Endothelial cell of umbilical vein (primary cell): ENCODE data around the gene RALGPS1. TPM values are rescaled to one million over a fixed set of nuclear protein-coding genes. Genes with fewer than 3 reads are reported as not detected.

Experiments used
- BruUV-seq: library from RNA; stranded (reverse); fragments of 400-500 nt; replicated peaks from 2 replicates; lab custom pipeline; 2021; lab: Mats Ljungman, UMichigan
- CTCF ChIA-PET: fragments of 300-600, 350-600 bp; sonication (Branson Sonifier 250); formaldehyde crosslinking; loops from one replicate; lab custom pipeline; 2021; ENCODE audit warnings: antibody characterized with exemption, inconsistent platforms; lab: Charles Lee
- POLR2A ChIA-PET: fragments of 300-600, 350-600 bp; sonication (Branson Sonifier 250); formaldehyde crosslinking; loops from one replicate; lab custom pipeline; 2021; ENCODE audit warnings: antibody characterized with exemption, inconsistent platforms; lab: Charles Lee
- DNase-seq: peaks from one replicate; pipeline ENCODE4 v3.0.0-alpha.2; 2011; ENCODE audit warnings: low read depth, low spot score
- FAIRE-seq: peaks from 2 replicates; lab custom pipeline; 2011; peaks lifted over from hg19 to GRCh38; lab: Jason Lieb, UNC
- H2AFZ ChIP-seq: 2 replicates; pipeline ENCODE4 v1.6.0; 2012; ENCODE audit warnings: low read depth, low read length, control low read depth, inconsistent platforms
- H3K27ac ChIP-seq: 2 replicates; pipeline ENCODE4 v1.5.1; 2011; ENCODE audit warnings: low read depth, mild to moderate bottlenecking, control low read depth, low read length, moderate library complexity; ENCODE audit not compliant: insufficient read depth
- H3K27me3 ChIP-seq, 2 experiments: 2 replicates each; pipeline versions ENCODE4 v1.6.0 to v1.6.1; 2011; ENCODE audit warnings: low read length in 2 of 2, mixed read lengths in 1 of 2; ENCODE audit not compliant: control insufficient read depth in 2 of 2, insufficient read depth in 2 of 2
- H3K36me3 ChIP-seq, 2 experiments: 2 replicates in 1 of 2; 3 replicates in 1 of 2; pipeline ENCODE4 v1.5.1; 2011; ENCODE audit warnings: low read length in 2 of 2, mild to moderate bottlenecking in 1 of 2, moderate library complexity in 1 of 2; ENCODE audit not compliant: control insufficient read depth in 2 of 2, insufficient read depth in 2 of 2; ENCODE audit errors: extremely low read depth in 1 of 2
- H3K4me1 ChIP-seq: 3 replicates; pipeline ENCODE4 v1.5.1; 2011; ENCODE audit warnings: mild to moderate bottlenecking, low read length; ENCODE audit not compliant: control insufficient read depth, insufficient read depth; ENCODE audit errors: extremely low read depth
- H3K4me2 ChIP-seq: 2 replicates; pipeline ENCODE4 v1.6.1; 2011; ENCODE audit warnings: low read length, control low read depth, mixed read lengths; ENCODE audit not compliant: insufficient read depth
- H3K4me3 ChIP-seq, 3 experiments: fragments of 200-600 bp in 1 of 3; sonication (generic), shearing (Covaris generic) in 1 of 3; replicated peaks in 1 of 3; 2 replicates each; pipeline ENCODE4 v1.5.1; 2011 to 2016; ENCODE audit warnings: control low read depth in 3 of 3, low read length in 3 of 3, mild to moderate bottlenecking in 2 of 3, inconsistent platforms in 1 of 3, low read depth in 1 of 3, moderate library complexity in 1 of 3; ENCODE audit not compliant: insufficient read depth in 1 of 3
- H3K79me2 ChIP-seq: 2 replicates; pipeline ENCODE4 v1.6.0; 2012; ENCODE audit warnings: low read length, inconsistent platforms; ENCODE audit not compliant: control insufficient read depth, insufficient read depth
- H3K9ac ChIP-seq: replicated peaks from 2 replicates; pipeline ENCODE3; 2011; ENCODE audit warnings: low read length, control low read depth; ENCODE audit not compliant: insufficient read depth; ENCODE audit errors: extremely low read depth
- H3K9me1 ChIP-seq: replicated peaks from 3 replicates; pipeline ENCODE4 v1.6.0; 2011; ENCODE audit warnings: mild to moderate bottlenecking, low read length; ENCODE audit not compliant: control insufficient read depth, insufficient read depth; ENCODE audit errors: extremely low read depth
- H3K9me3 ChIP-seq: replicated peaks from 2 replicates; pipeline ENCODE4 v1.5.1; 2012; ENCODE audit warnings: low read length, inconsistent platforms; ENCODE audit not compliant: control insufficient read depth, insufficient read depth
- H4K20me1 ChIP-seq: replicated peaks from 2 replicates; pipeline ENCODE3; 2011; ENCODE audit warnings: mild to moderate bottlenecking, low read length; ENCODE audit not compliant: control insufficient read depth, insufficient read depth; ENCODE audit errors: extremely low read depth
- EZH2 ChIP-seq: IDR thresholded peaks from 2 replicates; pipeline ENCODE4 v1.6.1; 2012; ENCODE audit warnings: borderline replicate concordance, low read depth, mild to moderate bottlenecking, moderate library complexity, low read length, inconsistent platforms; ENCODE audit not compliant: severe bottlenecking
- GATA2 ChIP-seq: IDR thresholded peaks from 2 replicates; pipeline ENCODE4 v1.7.0; 2011; ENCODE audit warnings: low read depth, mild to moderate bottlenecking, moderate library complexity, mixed read lengths, low read length; ENCODE audit not compliant: insufficient read length, insufficient read depth
- JUN ChIP-seq: IDR thresholded peaks from 2 replicates; pipeline ENCODE4 v1.6.1; 2011; ENCODE audit warnings: borderline replicate concordance, low read depth; ENCODE audit not compliant: insufficient read length, insufficient read depth
- POLR2A ChIP-seq: IDR thresholded peaks from 2 replicates; pipeline ENCODE4 v1.6.1; 2012; ENCODE audit warnings: low read depth, mild to moderate bottlenecking, control low read depth, low read length
- POLR2AphosphoS5 ChIP-seq: IDR thresholded peaks from 2 replicates; pipeline ENCODE4 v1.6.1; 2012; ENCODE audit warnings: low read depth, mild to moderate bottlenecking, control low read depth, low read length, moderate library complexity; ENCODE audit not compliant: insufficient read depth
- dilution Hi-C: fragments of 300-500 bp; cut with MboI; formaldehyde crosslinking; loops from one replicate; pipeline ENCODE4 v1.15.0; 2019; ENCODE audit warnings: low sequenced_read_pairs; ENCODE audit not compliant: extremely low pct_ligation_motif_present
- intact Hi-C: fragments of 100-400 bp; cut with micrococcal nuclease; formaldehyde crosslinking; loops from one replicate; pipeline ENCODE4 v1.10.0; 2022
- polyA plus RNA-seq, 4 experiments: library from polyadenylated mRNA; depleted of rRNA in 3 of 4; stranded (reverse) in 3 of 4; unstranded in 1 of 4; fragments of >200 nt; gene quantifications; 2 replicates each; pipeline versions ENCODE4 v1.2.1 to v1.2.3, GENCODE V29; 2011 to 2012; ENCODE audit warnings: missing spikeins in 1 of 4
- total RNA-seq: library from RNA; stranded (reverse); gene quantifications from 2 replicates; pipeline ENCODE4 v1.2.3, GENCODE V29; 2021
- TF ChIP-seq, protein P1 (sequence below): IDR thresholded peaks from 2 replicates; pipeline ENCODE4 v1.6.1; 2011; ENCODE audit not compliant: insufficient read depth, insufficient read length

Gene RALGPS1
- total and polyA plus RNA-seq, 2 donors (not counting 3 experiments of a cell fraction or from before 2014, with no cell fraction given): 3.8 to 5.5 TPM

DNA sequence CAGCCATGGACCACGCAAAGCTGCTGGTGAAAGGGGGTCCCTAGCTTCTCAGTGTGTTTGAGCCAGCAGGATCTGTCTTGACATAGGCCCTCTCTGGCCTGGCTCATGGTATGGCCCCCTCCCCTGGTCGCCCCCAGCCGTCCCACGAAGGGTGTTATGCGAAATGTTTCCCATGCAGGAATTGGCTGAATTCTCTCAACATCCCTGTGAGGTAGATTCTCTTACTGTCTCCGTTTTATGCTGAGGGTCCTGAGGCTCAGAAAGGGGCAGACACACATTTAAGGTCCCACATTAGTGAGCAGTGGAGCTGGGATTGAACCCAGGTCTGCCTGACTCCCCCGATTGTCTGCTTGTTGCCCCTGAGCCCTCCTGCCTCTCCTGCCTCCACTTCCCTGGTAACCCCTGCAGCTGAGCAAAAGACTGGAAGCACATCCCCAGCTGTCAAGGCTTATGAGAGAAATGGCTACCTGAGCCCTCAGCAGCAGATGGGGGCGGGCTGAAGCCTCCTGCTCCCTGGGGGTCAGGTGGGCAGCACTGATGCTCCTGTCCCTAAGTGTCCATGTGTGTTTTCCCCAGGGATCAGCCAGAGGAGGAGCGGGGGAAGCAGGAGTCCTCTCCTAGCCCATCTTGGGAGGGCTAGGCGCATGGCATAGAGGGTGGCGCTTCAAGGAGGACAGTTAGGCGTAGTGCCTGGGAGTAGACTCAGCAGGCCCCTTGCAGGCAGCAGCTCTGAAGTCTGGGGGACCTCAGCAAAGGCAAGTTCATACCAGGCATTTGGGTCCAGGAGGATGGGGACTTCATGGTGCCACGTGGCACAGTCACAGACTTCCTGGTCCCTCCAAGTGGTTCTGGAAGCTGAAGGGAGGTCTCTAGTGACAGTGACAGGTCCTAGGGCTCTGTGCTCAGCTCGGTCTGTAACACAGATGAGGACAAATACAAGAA, 301.0 kb downstream of the RALGPS1 start:
- no peaks in the 10 kb centered on the region for H3K4me1 ChIP-seq
- no peaks in the 10 kb centered on the region for H3K36me3 ChIP-seq
- no TSS peak for BruUV-seq
- H3K27ac ChIP-seq: no peak overlapping the region
- no peak overlapping the region for H3K4me2 ChIP-seq
- no peak overlapping the region for H3K9ac ChIP-seq
- no peak for TF ChIP-seq JUN
- TF ChIP-seq POLR2A: no peak
- no peak for TF ChIP-seq EZH2
- TF ChIP-seq POLR2AphosphoS5: no peak
- TF ChIP-seq, protein P1, sequence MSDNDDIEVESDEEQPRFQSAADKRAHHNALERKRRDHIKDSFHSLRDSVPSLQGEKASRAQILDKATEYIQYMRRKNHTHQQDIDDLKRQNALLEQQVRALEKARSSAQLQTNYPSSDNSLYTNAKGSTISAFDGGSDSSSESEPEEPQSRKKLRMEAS: no peak
- no peak for TF ChIP-seq GATA2
- H3K9me3 ChIP-seq: no peaks in the 10 kb centered on the region
- H3K27me3 ChIP-seq: peaks cover 0 to 5% of the 10 kb centered on the region in 2 experiments
- ChIA-PET POLR2A (no interaction called here), CTCF (interaction anchor here (0.9 to 7.1 kb wide), 24 partner anchors 9 to 706 kb away, joined by 3 to 71 read pairs (median 7); partner anchors contain the start of genes SLC2A8 and TOR2A)
- no peak for FAIRE-seq
- no peak overlapping the region for H2AFZ ChIP-seq
- H3K79me2 ChIP-seq: no peaks in the 10 kb centered on the region
- no peaks in the 10 kb centered on the region for H3K9me1 ChIP-seq
- intact Hi-C loops (no loop called here), dilution Hi-C loops (no loop called here)
- H3K4me3 ChIP-seq: no peak overlapping the region
- no peaks in the 10 kb centered on the region for H4K20me1 ChIP-seq
- DNase-seq: no peak
